Measurements from ENCODE around the gene NRG2.

The NRG2 gene

GRCh38 chr5:139808481-139809330, 234.4 kb downstream of the NRG2 start:
- DNase-seq = peak in 1 of 5 donors; percentile 22

- no peak for DNase-seq
Observed at GRCh38 chr5:139807647-139808030, 235.5 kb downstream of the NRG2 start.

- no peak for DNase-seq
Observed at GRCh38 chr5:139806726-139807646, 236.1 kb downstream of the NRG2 start.

GRCh38 chr5:139806111-139806510, 237.0 kb downstream of the NRG2 start:
- no peak for DNase-seq

GRCh38 chr5:139805545-139805944, 237.6 kb downstream of the NRG2 start:
- DNase-seq = no peak

- no peak for DNase-seq
Observed at GRCh38 chr5:139804800-139805397, 238.2 kb downstream of the NRG2 start.

- DNase-seq = no peak
Observed at GRCh38 chr5:139803978-139804377, 239.1 kb downstream of the NRG2 start.

- no peak for DNase-seq
Observed at GRCh38 chr5:139799359-139799758, 243.7 kb downstream of the NRG2 start.

GRCh38 chr5:139798883-139799282, 244.2 kb downstream of the NRG2 start:
- DNase-seq = no peak

- DNase-seq = no peak
Observed at GRCh38 chr5:139797856-139798510, 245.1 kb downstream of the NRG2 start.

GRCh38 chr5:139797335-139797734, 245.8 kb downstream of the NRG2 start:
- no peak for DNase-seq
